HFF-Myc (cell line): Measurements from ENCODE around the gene SDK2.

ENCODE experiments used
- DNase-seq: peaks from one replicate; pipeline ENCODE4 v3.0.0-alpha.2; 2011; ENCODE audit warnings: low read depth; ENCODE audit errors: extremely low read depth
- H3K4me3 ChIP-seq: replicated peaks from 2 replicates; pipeline ENCODE4 v1.5.1; 2011; ENCODE audit warnings: low read depth, mild to moderate bottlenecking, control low read depth, low read length
- TF ChIP-seq, protein P1 (sequence below): IDR thresholded peaks from 2 replicates; pipeline ENCODE4 v1.5.1; 2012; ENCODE audit warnings: mild to moderate bottlenecking, low read depth, low read length, control low read depth; ENCODE audit errors: missing control alignments

The SDK2 gene

DNA sequence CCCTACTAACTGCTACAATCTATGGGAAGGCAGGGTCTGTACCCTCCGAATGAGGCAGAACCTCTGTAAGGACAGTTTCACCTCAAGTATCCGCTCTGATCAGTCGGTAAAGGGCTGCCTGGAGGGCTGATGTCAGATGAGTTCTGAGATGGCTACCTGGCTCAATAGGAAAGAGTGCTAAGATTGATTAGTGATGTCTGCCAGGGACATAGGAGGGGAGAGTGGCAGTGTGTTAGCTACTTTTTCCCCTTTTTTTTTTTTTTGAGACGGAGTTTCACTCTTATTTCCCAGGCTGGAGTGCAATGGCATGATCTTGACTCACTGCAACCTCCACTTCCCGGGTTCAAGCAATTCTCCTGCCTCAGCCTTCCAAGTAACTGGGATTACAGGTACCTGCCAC, 293.4 kb downstream of the SDK2 start:
- no peak overlapping the region for H3K4me3 ChIP-seq
- TF ChIP-seq, protein P1, sequence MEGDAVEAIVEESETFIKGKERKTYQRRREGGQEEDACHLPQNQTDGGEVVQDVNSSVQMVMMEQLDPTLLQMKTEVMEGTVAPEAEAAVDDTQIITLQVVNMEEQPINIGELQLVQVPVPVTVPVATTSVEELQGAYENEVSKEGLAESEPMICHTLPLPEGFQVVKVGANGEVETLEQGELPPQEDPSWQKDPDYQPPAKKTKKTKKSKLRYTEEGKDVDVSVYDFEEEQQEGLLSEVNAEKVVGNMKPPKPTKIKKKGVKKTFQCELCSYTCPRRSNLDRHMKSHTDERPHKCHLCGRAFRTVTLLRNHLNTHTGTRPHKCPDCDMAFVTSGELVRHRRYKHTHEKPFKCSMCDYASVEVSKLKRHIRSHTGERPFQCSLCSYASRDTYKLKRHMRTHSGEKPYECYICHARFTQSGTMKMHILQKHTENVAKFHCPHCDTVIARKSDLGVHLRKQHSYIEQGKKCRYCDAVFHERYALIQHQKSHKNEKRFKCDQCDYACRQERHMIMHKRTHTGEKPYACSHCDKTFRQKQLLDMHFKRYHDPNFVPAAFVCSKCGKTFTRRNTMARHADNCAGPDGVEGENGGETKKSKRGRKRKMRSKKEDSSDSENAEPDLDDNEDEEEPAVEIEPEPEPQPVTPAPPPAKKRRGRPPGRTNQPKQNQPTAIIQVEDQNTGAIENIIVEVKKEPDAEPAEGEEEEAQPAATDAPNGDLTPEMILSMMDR, result no peak
- DNase-seq, result no peak

DNA sequence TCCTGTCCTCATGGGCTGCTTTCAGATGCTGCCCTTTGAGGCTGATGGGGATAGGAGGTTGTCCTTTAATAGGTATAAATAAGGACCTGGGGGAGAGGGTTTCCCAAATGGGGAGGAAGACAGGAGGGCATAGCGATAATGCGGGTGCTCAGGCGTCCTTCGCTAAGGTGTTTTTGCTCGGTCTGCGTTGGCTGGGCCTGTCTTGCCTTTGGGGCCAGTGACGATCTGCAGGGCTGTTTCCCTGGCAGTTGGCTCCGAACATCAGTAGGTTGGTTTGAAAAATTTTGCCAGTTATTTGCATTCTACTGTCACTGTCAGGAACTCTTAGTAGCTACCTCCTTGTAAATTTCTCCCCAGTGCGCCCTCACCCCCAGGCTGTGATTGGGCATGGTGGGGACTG, 294.6 kb downstream of the SDK2 start:
- H3K4me3 ChIP-seq, result no peak overlapping the region
- TF ChIP-seq, protein P1, result no peak
- no peak for DNase-seq

DNA sequence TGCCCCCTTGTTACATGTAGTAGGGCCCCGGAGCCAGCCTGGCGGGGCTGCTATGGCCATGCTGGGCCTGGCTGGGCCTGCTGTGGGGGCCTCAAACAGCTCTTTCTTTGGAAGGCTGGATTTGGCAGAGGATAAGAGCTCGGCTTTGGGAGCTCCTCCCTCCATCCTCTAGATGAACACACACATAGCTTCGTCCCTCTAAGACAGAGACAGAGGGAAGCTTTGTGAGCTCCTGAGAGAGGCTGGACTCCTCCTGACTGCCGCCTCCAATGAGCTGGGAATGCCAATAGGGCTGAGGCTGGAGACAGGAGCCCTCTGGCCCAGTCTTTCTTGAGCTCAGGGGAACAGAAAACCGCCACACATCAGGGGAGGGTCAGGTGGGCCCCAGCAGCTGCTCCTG, 295.1 kb downstream of the SDK2 start:
- H3K4me3 ChIP-seq, result no peak overlapping the region
- DNase-seq, result no peak
- TF ChIP-seq, protein P1, result no peak

DNA sequence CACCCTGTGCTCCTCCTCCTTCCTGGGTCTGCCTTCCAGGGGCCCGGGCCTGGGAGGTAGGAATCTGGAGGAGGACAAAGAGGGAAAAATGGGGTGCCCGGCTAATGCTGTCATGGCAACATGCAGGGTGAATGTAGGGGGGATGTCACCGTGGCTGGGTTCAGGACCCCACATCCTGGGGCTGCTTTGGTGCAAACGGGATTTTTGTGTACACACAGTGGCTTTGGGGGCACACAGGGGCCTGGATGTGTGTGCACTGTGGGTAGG, 295.5 kb downstream of the SDK2 start:
- no peak for DNase-seq
- TF ChIP-seq, protein P1, result no peak
- no peak overlapping the region for H3K4me3 ChIP-seq

DNA sequence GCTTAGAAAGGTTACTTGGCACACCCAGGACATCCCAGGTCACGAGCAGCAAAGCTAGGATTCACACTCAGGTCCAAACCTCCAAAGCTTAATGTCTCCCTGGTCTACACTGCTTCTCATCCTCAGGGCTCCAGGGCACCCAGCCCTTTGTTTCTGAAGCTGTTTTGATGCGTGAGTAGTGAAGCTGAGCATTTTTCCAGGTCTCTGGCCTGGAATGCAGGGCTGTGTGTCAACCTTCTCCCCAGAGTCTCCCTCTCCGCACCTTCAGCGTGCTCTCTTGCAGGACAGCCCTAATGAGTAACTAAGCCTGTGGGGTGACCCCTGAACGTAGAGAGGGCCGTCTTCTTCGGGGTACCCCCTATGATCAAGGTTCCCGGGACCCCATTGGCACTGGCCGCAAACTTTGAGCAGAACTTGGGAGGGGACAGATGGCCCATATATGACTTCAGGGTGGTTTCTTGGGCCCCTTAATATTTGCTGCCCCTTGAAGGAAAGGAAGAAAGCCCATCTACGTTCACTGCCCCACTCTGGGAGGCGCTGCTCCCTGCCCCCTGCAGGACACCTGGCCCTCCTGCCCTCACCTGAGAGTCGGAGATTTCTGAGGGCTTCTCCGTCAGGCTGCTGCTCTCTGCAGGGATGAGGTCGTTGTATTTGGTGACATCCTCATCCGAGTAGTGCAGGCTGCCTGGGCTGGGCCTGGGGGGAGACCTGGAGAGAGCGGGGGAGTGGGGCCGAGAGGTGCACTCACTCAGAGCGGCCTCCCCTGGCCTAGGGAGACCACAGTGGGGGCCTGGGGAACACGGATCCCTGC, 296.0 kb downstream of the SDK2 start:
- no peak for DNase-seq
- TF ChIP-seq, protein P1, result no peak
- H3K4me3 ChIP-seq, result no peak overlapping the region

DNA sequence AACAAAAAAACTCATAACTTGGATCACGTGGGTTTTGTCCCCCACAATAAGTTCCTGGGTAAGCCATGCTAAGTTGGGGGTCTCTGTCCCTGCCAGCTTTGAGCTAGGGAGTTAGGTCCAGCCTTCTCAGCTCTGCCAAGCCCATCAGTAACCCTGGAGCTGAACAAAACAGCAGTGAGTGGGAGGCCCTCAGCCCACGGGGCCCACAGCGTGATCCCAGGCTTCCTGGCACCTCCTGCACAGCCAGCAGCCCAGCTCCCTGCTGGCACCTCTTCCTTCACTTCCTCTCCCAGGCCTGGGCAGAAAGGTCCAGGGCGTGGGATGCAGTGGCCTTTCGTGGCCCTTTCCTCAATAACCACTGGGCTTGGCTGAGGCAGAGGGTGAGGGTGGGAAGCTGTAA, 296.9 kb downstream of the SDK2 start:
- DNase-seq, result no peak
- H3K4me3 ChIP-seq, result no peak overlapping the region
- TF ChIP-seq, protein P1, result no peak
